NCI-H526 treated with DMSO at 0.1 percent for 48 hours (cell line): ENCODE data around the gene DOK3.
"Not testable (repeated sequence)": the region's sequence is repeated elsewhere in the genome, so short reads cannot be mapped to it uniquely, and the experiment has no call there.

ENCODE experiments used
- DNase-seq: peaks from one replicate; lab custom pipeline; 2025; lab: John Stamatoyannopoulos, UW

Gene DOK3

DNA sequence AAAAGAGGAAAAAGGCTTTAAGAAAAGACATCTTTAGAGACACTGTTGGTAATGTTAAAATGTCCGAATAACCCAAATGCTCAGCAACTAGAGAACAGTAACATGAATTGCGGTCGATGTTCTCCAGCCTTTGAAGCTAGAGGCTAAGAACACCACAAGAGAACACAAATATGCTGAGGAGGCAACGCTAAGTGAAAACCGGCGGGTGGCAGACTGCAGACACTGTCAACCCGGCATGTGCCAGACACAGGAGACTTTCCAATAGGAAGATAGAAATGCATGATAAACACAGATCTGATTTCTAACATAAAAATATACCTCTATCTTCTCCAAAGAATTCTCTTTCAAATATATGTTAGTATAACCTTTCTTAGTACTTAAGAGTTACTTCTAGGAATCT, 25.5 kb upstream of the DOK3 start:
- no peak for DNase-seq

- DNase-seq = not testable (repeated sequence)
Observed at GRCh38 chr5:177534433-177534832, 24.8 kb upstream of the DOK3 start.

GRCh38 chr5:177531209-177531940, 21.7 kb upstream of the DOK3 start:
- DNase-seq = no peak

DNA sequence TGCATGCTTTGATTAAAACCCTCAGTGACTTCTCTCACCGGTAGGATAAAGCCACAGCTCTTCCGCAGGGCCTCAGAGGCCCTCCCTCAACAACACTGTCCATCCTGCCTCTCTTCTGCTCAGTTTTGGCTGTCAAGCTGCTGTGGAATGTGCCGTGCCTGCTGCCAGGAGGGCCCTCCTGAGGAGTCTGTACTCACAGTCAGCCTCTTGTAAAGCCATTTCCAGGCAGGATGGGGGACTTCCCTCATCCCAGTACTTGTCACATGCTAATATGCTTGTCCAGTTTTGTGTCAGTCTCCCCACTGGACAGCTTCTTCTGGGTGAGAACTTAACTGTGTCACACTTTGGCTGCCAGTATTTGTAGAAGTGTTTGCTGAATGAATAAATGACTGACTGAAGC, 21.0 kb upstream of the DOK3 start:
- DNase-seq = no peak

GRCh38 chr5:177529247-177530203, 19.9 kb upstream of the DOK3 start:
- DNase-seq = no peak

DNA sequence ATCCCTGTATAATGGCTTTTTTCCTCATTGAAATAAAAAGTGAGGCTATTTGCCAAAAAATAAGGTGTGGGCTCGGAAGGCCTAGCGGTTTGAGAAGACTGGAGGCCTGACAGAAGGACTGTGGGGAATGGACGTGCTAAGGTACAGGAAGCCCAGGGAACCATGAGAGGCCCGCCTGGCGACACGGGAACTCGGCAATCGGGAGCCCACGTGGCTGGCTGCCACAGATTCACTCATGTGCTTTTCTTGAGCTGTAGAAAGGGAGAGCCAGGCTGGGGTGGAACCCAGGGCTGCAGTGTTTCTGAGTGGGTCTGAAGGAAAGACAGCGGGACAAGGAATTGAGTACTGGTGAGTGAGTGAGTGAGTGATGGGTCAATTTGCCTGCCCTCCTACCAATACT, 19.0 kb upstream of the DOK3 start:
- DNase-seq = no peak

DNA sequence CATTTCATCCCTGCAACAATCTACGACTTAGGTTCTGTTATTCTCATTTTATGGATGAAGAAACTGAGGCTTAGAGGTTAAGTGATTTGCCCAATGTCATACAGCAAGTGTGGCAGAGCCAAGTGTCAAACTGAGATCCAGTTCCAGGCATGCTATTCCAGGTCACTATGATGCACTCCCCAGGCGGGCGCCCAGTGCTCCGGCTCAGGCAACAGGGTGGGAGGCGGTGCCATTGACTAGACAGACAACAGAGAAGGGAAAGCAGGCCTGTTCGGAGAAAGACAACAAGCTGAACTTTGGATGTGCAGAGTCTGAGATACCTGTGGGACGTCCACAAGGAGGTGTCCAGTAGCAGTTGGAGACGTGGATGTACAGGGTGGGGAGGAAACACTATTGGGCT, 18.0 kb upstream of the DOK3 start:
- no peak for DNase-seq

DNA sequence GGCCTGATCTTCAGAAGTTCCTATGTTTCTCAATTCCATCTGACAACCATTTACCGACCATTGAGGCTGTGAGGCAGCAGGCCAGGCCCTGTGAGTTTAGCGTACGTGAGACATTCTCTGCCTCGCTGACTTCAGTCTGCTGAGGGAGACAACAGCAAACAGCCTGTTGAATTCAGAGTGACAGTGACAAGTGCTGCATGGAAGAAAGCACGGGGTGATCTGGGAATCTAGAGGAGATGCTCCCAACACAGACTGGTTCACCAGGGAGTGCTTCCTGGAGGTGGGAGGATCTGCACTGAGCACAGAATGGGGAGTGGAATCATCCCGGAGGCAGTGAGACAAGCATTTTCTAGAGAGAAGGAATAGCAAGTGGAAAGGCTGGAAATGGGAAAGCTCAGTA, 17.2 kb upstream of the DOK3 start:
- DNase-seq = no peak

GRCh38 chr5:177526191-177526590, 16.6 kb upstream of the DOK3 start:
- no peak for DNase-seq

DNA sequence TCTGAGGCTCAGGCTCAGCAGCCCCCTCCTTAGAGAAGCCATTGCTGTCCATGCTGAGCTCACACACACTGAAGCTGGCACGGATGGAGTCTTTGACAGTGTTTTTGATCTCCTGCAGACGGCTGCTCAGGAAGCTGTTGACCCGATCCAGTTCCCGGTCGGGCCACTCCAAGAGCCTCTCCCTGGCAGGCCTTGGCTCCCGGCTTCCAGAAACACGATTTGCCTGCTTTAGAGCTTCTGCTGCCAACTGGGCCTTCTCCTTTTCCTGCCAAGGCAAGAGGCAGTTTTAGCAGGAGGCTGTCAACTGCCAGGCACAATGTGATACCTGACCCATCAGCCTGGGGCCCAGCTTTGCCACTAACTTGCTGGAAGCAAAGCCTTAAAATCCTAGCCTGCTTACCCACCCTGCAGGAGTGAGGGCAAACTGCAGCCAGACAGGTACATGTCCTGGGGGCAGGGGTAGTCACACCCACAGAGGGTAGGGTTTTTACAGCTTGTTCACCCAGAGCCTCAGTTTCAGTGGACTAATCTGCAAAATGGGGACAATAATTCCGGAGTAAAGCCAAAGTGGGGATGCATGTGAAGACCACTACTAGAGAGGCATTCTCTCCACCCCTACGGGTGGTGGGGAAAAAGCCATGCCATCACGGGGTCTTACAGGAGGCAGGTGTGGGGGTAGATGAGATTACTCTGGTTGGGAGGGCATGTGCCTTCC, 15.5 kb upstream of the DOK3 start:
- DNase-seq = no peak

DNA sequence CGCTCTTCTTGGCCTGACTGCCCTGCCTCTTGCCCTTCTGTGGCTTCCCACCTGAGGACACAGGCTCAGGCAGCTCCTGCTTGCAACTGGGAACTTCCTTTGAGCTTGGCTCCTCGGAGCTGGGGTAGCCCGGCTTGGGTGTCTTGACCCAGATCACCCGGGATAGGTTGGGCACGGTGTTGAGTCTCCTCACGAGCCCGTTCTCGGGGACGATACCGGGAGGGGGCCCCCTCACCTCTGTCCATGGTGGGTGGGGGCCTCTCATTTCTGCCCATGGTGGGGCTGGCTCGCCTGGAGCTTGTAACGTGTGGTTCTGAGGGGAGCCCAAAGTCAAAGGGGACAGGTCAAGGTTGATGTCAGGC, 14.9 kb upstream of the DOK3 start:
- DNase-seq = no peak

DNA sequence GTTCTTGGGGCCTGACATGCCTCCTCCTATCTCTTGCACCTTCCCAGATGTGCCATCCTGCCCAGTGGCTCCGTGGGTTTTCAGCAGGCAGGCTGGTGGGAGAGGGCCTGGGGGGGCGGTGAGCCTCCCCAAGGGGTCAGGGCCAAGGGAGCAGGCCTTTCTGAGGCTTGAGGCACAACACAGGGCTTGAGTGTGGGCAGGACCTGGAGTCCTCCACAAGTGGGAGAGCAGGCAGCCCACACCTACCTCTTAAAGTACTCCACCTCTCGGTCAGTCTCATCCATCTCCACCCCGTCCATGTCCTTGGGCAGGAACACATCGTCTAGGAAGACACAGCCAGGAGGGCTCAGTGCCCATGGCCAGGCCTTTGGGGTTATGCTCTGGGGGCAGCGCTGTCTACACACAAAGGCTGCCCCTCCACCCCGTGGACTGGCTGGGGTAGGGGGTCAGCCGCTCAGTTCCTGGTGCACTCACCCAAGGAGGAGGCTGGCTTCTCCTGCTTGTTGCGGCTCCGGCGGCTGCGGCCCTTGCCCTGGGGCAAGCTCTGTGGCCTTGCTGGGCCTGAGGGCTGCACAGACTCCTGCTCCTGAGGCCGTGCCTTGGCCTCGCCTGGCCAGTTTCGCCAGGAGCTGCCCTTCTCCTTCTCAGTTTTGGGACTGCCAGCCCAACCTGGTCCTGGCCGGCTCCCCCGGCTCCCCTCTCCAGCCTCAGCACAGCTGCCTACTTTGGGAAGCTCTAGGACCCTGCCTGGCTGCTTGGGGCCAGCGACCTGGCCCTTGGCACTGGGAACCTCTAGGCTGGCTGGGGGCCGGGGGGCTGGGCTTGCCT, 14.3 kb upstream of the DOK3 start:
- DNase-seq = no peak

- no peak for DNase-seq
Observed at GRCh38 chr5:177520916-177521513, 11.4 kb upstream of the DOK3 start.

DNA sequence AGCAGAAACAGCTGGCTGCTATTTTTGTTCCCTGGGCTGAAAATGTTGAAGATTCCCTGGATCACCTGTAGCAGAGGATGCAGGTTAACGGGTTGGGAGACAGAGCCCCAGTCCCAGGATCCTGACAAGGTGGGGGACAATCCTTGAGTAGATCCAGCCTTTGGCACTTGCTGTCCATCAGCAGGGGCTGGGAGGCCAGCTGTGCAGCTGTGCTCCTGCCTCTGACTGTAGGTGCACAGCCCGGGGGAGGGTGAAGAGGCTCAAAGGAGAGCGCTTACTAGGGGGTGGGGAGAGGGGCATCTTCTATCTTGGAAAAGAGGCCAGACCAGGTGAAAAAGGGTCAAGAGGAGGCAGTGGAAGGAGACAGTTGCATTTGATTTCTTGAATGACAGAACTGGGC, 10.6 kb upstream of the DOK3 start:
- DNase-seq = no peak

DNA sequence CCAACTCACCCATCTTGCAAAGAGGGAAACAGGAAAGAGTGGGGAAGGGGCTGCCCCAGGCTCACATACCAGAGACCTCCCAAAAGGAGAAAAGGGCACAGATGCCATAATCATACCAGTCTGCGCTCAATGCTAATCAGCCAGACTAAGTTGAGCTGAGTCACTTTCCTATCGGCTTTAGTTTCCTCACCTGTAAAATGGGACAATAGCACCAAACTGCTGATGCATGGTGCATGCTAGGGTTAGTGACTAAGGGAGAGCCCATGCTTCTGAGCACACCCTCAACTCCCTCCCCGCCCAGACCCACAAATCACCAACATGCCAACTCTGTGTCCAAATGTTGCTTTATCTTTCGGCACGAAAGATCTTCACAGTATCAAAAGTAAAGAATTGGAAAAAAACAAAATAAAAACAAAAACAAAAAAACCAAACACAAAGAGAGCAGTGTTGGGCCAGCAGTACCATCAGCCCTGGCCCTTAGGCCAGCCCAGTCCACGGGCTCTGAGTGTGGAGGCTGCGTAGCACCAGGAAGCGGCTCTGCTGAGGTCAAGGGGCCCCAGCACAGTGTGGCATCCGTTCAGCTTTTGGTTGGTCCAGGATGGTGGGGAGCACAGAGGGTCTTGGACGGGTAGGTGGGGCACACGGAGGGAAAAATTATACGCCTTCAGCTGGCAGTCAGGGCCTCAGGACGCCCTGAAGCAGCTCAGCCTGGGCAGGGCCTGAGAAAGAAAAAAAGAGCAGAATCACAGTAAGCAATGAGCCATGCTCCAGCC, 10.0 kb upstream of the DOK3 start:
- DNase-seq = no peak

- peak; percentile 93 for DNase-seq
Observed at GRCh38 chr5:177516601-177517568, 7.3 kb upstream of the DOK3 start, which contains the start of gene DDX41. DDX41 (minus strand) TSS chr5:177516961; CDS start chr5:177516945, 16 bp downstream.

GRCh38 chr5:177515580-177515979, 6.0 kb upstream of the DOK3 start:
- DNase-seq = no peak

DNA sequence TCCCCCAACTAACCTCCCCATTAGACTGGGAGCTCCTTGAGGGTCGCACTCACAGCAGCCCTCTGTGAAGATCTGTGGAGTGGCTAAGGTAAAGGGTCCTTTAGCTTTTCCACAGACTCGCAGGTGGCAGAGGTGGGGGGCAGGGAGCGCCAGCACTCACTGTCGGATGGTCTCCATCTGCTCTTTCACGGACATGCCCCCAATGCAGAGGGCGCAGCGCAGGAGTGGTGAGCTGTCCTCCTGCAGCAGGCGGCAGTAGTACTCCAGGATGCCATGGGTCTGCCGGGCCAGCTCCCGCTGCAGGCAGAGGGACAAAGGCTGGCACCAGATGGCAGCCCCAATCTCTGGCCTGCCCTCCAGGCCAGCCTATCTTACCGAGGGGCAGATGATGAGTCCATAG, 4.9 kb upstream of the DOK3 start:
- DNase-seq = no peak

DNA sequence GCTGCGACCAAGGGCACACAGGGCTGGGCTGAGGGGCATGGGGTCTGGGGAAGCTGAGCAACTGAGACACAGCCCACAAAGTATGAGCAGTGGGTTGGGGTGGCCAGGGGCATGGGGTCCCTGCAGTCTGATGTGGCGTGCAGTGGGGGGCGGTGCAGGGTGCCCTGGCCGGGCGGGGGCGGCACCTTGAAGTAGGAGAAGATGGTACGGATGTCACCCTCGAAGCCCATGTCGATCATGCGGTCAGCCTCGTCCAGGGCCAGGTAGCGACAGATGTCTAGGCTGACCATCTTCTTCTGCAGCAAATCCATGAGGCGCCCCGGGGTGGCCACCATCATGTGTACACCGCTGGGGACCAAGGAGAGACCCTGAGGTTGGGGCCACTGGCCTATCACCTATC, 3.9 kb upstream of the DOK3 start:
- no peak for DNase-seq
